Activated CD8-positive, alpha-beta T cell treated with anti-CD3 and anti-CD28 coated beads for 36 hours (primary cell): ENCODE measurements around the gene JAML. TPM values are rescaled to one million over a fixed set of nuclear protein-coding genes. Genes with fewer than 3 reads are reported as not detected.
A peak's percentile ranks its signal among the peaks of the same experiment; 100 is the strongest.

Experiments used
- ATAC-seq: fragments of 200-7000 bp; cut with Tn5 transposase; one replicate; pipeline ENCODE4 v1.10.0; 2021; ENCODE audit warnings: mild to moderate bottlenecking, moderate library complexity
- CTCF ChIA-PET: fragments of 350-600 bp; sonication (Branson Sonifier 250); formaldehyde crosslinking; loops from one replicate; lab custom pipeline; 2021; ENCODE audit warnings: antibody characterized with exemption; lab: Charles Lee
- POLR2A ChIA-PET: fragments of 350-600 bp; sonication (Branson Sonifier 250); formaldehyde crosslinking; loops from one replicate; lab custom pipeline; 2021; ENCODE audit warnings: antibody characterized with exemption; lab: Charles Lee
- DNase-seq: peaks from one replicate; pipeline ENCODE4 v3.0.0-alpha.2; 2020
- H3K27ac Mint-ChIP-seq: one replicate; pipeline ENCODE4 v1.8.0; 2021; ENCODE audit warnings: mild to moderate bottlenecking, mixed read lengths
- H3K27me3 Mint-ChIP-seq: one replicate; pipeline ENCODE4 v1.8.0; 2021; ENCODE audit warnings: mixed read lengths
- H3K36me3 Mint-ChIP-seq: one replicate; pipeline ENCODE4 v1.8.0; 2021; ENCODE audit warnings: low read depth, mixed read lengths
- H3K4me1 Mint-ChIP-seq: one replicate; pipeline ENCODE4 v1.8.0; 2021; ENCODE audit warnings: low read depth, mixed read lengths
- H3K4me3 Mint-ChIP-seq: one replicate; pipeline ENCODE4 v1.8.0; 2021; ENCODE audit warnings: mild to moderate bottlenecking, moderate library complexity, mixed read lengths
- H3K9me3 Mint-ChIP-seq: one replicate; pipeline ENCODE4 v1.8.0; 2021; ENCODE audit warnings: mixed read lengths
- intact Hi-C: fragments of 100-400 bp; cut with micrococcal nuclease; formaldehyde crosslinking; loops from one replicate; pipeline ENCODE4 v1.10.0; 2022
- total RNA-seq, 2 experiments: library from RNA; stranded (reverse); gene quantifications; one replicate each; pipeline ENCODE4 v1.2.3, GENCODE V29; 2021
- TF ChIP-seq, protein P1 (sequence below): fragments of 200-600 bp; IDR thresholded peaks from one replicate; pipeline ENCODE4 v1.8.0; 2022; ENCODE audit warnings: antibody characterized with exemption, mild to moderate bottlenecking

Gene JAML
- total RNA-seq, 2 experiments from 2014 or later: 236 to 251 TPM

DNA sequence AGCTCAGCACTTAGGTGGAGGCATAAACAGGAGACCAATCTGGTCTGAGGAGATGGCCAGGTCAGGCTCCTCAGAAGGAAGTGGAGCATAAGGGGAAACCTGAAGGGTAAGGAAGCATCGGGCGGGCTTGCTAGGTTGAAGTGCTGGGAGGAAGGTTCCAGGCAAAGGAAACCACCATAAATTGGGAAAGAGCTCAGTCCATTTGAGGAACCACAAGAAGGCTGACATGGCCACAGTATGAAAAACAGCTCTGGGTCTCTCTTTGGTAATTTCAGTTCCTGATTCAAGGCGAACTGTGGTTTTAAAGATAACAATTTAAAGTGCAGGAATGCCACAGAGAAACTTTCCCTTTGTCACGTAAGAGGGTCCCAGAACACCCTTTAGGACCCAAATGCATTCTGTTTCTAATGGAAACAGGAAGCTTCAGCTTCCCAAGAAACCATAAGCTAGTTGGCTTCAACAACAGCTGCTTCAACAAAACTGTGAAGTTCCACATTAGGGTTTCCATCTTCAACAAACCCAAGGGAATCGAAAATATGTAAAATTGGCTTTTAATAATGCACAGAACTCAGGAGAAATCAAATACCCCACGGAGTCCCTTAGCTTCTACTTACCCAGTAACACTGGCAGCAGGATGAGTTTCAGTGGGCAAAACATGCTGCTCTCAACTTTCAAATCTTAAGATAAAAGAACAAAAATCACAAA, 10.4 kb downstream of the JAML start:
- peaks cover 81% of the 10 kb centered on the region for H3K4me1 Mint-ChIP-seq
- ATAC-seq (no peak), DNase-seq (no peak)
- H3K27ac Mint-ChIP-seq: peak overlapping the region; percentile 100
- intact Hi-C loops: no loop called here
- H3K4me3 Mint-ChIP-seq: peak overlapping the region; percentile 96
- ChIA-PET CTCF (interaction anchor here (0.7 to 10.2 kb wide), 15 partner anchors 8 to 139 kb away, joined by 3 to 100 read pairs (median 4); partner anchors contain the start of gene JAML), POLR2A (interaction anchor here (0.7 to 19.8 kb wide), 13 partner anchors 10 to 226 kb away, joined by 3 to 364 read pairs (median 10); partner anchors contain the start of genes CD3E, JAML and MPZL3)
- TF ChIP-seq, protein P1, sequence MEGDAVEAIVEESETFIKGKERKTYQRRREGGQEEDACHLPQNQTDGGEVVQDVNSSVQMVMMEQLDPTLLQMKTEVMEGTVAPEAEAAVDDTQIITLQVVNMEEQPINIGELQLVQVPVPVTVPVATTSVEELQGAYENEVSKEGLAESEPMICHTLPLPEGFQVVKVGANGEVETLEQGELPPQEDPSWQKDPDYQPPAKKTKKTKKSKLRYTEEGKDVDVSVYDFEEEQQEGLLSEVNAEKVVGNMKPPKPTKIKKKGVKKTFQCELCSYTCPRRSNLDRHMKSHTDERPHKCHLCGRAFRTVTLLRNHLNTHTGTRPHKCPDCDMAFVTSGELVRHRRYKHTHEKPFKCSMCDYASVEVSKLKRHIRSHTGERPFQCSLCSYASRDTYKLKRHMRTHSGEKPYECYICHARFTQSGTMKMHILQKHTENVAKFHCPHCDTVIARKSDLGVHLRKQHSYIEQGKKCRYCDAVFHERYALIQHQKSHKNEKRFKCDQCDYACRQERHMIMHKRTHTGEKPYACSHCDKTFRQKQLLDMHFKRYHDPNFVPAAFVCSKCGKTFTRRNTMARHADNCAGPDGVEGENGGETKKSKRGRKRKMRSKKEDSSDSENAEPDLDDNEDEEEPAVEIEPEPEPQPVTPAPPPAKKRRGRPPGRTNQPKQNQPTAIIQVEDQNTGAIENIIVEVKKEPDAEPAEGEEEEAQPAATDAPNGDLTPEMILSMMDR: no peak
- peaks cover 3% of the 10 kb centered on the region for H3K9me3 Mint-ChIP-seq
- no peaks in the 10 kb centered on the region for H3K27me3 Mint-ChIP-seq
- peaks cover 83% of the 10 kb centered on the region for H3K36me3 Mint-ChIP-seq

DNA sequence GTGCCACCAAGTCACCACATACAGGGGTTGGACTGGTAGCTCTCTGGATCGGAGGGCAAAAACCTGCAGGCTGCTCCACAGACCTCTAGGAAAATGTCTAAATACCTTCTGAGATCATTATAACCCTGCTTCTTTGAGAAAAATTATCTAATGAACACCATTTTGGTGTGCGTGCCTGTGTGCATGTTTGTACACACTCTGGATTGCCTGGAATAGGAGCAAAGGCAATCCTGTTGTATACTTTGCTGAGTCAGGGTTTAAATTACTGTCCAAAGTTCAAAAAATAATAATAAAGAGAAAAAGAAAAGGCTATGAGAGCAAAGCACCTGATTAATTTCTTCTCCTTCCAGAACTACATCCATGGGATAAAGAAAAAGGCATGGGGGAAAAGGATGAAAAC, 11.0 kb downstream of the JAML start:
- intact Hi-C loops: no loop called here
- no peak for DNase-seq
- Mint-ChIP-seq H3K27ac (peak overlapping the region; percentile 100), H3K36me3 (peaks cover 83% of the 10 kb centered on the region), H3K4me1 (peaks cover 81% of the 10 kb centered on the region), H3K4me3 (peak overlapping the region; percentile 96), H3K9me3 (peaks cover under 1% of the 10 kb centered on the region), H3K27me3 (no peaks in the 10 kb centered on the region)
- TF ChIP-seq, protein P1: no peak
- ChIA-PET CTCF (interaction anchor here (1.0 to 10.2 kb wide), 11 partner anchors 8 to 139 kb away, joined by 3 to 100 read pairs (median 7); partner anchors contain the start of gene JAML), POLR2A (interaction anchor here (0.8 to 19.8 kb wide), 12 partner anchors 10 to 226 kb away, joined by 3 to 364 read pairs (median 11); partner anchors contain the start of genes CD3E, JAML and MPZL3)
- no peak for ATAC-seq

DNA sequence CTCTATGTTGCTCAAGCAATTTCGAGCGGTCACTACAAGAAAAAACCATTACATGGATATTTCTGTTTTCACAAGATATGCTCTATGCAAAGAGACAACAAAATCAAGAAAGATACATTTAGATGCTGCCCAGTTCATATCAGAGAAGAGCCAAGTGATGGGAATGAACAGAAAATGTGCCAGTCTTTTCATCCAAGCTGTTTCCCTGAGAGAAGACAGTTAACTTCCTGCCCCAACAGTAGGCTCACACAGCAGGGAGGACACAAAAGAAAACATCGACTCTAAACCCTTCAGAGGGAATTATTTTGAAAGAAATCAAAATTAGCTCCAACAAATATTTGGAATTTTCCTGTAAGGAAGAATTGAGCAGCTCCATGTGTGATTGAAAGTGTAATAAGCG, 11.6 kb downstream of the JAML start:
- POLR2A ChIA-PET: interaction anchor here (0.8 to 19.8 kb wide), 6 partner anchors 9 to 89 kb away, joined by 3 to 364 read pairs (median 126); partner anchors contain the start of genes JAML and MPZL3
- CTCF ChIA-PET: interaction anchor here (1.0 to 10.2 kb wide), 7 partner anchors 9 to 83 kb away, joined by 3 to 100 read pairs (median 10); partner anchors contain the start of gene JAML
- intact Hi-C loops: no loop called here
- DNase-seq: no peak
- no peak for ATAC-seq
- Mint-ChIP-seq H3K36me3 (peaks cover 82% of the 10 kb centered on the region), H3K4me1 (peaks cover 80% of the 10 kb centered on the region), H3K27ac (peak overlapping the region; percentile 100), H3K9me3 (no peaks in the 10 kb centered on the region), H3K27me3 (no peaks in the 10 kb centered on the region), H3K4me3 (peak overlapping the region; percentile 96)
- TF ChIP-seq, protein P1: no peak

DNA sequence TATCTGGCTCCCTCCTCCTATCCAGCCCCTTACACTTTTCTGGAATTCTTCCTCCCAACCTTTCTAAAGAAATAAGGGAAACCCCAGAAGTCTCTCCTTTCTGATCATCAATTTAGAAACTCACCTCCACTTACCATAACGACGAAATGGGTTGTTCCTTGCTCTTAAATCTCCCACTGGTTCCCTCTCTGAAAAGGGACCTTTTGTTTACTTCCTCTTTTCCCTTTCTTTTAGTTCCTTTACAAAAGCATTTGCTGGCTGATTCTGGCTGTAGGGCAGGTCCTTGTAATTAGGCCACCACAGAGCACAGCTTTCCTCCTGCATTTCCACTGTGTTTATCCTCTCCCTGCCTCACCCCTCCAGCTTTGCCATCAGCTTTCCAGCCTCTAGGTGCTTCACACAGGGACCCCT, 12.0 kb downstream of the JAML start:
- Mint-ChIP-seq H3K27me3 (no peaks in the 10 kb centered on the region), H3K4me1 (peaks cover 81% of the 10 kb centered on the region), H3K4me3 (peak overlapping the region; percentile 96), H3K36me3 (peaks cover 83% of the 10 kb centered on the region), H3K27ac (peak overlapping the region; percentile 100), H3K9me3 (no peaks in the 10 kb centered on the region)
- DNase-seq (no peak), ATAC-seq (no peak)
- TF ChIP-seq, protein P1: no peak
- POLR2A ChIA-PET: interaction anchor here (0.8 to 19.8 kb wide), 7 partner anchors 9 to 89 kb away, joined by 3 to 364 read pairs (median 71); partner anchors contain the start of genes JAML and MPZL3
- intact Hi-C loops: no loop called here
- CTCF ChIA-PET: interaction anchor here (1.7 to 10.2 kb wide), 5 partner anchors 12 to 78 kb away, joined by 6 to 100 read pairs (median 11); partner anchors contain the start of gene JAML
